Suppressor macrophage treated with lipopolysaccharide for 4 hours (primary cell): ENCODE results near the gene ST6GALNAC6.

Source experiments
- DNase-seq: peaks from one replicate; pipeline ENCODE4 v3.0.0-alpha.2; 2020

ST6GALNAC6 gene

DNA sequence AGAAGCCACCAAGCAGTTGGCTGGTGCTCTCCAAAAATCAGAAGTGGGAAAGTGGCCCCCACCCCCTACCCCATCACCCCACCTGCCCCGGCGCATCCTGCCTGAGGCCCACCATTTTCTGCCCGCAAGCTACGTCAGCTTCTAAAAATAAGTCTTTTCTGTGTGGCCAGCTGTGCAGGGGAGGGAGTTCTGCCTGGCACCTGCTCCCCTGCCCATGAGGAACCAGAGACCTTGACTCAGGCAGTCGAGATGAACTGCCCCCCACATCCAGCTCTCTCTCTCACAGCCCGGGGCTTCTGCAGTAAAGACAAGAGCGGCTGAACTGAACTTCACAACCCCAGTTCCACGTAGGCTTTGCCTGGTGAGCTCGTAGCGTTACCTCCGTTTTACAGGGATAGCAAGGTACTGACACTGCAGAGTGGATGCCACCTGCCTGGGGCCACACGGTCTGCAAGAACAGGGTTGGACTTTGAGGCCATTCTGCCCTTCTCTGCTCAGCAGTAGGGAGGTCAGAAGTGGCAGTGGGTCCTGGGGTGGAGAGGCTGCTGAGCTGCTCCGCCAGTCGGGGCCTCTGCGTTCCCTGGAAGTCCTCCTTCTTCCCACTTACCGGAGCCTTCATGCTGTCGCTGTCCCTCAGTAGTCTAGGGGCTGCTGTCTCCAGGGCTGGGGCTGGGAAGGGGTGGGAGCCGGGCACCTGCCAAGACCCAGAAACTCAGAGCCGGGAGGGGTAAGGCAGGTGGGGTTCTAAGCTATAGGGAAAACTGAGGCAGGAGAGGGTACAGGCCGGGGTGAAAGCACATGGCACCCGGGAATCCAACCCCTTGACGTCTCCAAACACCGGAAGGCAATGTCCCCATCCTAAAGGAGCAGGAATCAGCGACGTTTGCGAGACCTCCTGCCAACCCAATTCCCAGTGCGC, 16.7 kb upstream of the ST6GALNAC6 start:
- DNase-seq, result no peak

DNA sequence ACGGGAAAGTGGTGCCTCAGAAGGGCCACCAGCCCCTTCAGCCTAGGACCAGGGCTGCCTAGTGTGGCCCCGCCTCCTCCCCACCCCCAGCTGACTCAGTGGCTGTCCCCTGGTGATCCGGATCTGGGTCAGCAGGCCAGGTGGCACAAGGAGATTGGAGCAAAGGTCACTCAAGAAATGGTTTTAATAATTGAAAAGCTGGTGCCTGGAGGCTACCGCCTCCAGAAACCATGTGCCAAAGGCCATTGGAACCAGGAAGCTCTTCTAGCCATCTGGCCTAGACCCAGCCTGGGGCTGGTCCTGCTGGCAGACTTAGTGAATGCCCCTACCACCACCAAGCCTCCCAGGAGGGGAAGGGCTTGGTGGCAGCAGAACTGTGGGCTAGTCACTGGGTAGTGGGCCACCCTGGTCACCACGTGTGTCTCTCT, 15.9 kb upstream of the ST6GALNAC6 start:
- DNase-seq, result no peak

DNA sequence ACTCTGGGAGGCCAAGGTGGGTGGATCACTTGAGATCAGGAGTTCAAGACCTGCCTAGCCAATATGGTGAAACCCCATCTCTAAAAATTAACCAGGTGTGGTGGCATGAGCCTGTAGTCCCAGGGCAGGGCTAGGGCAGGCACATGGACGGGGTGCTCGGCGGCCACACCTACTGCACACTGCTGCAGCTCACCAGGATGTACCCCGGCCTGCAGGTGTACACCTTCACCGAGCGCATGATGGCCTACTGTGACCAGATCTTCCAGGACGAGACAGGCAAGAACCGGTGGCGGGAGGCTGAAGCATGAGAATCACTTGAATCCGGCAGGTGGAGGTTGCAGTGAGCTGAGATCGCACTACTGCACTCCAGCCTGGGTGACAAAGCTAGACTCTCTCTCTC, 14.3 kb upstream of the ST6GALNAC6 start:
- DNase-seq, result no peak

DNA sequence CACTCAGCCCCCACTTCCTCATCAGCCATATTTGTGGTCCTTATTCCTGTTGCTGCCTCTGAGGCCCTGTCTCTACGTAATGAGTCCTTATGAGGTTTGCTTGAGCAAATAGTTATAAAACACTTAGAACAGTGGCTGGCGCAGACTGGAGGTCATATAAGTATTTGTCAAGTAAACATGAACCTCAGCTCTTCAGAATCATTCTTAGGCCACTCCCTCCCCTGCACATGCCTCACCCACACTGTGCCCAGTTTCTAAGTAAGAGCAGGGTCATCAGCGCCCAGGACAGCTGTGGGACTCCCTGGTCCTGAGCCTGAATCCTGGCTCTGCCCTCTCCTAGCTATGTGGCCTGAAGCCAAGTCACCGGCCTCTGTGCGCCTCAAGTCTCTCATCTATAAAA, 13.5 kb upstream of the ST6GALNAC6 start:
- no peak for DNase-seq

DNA sequence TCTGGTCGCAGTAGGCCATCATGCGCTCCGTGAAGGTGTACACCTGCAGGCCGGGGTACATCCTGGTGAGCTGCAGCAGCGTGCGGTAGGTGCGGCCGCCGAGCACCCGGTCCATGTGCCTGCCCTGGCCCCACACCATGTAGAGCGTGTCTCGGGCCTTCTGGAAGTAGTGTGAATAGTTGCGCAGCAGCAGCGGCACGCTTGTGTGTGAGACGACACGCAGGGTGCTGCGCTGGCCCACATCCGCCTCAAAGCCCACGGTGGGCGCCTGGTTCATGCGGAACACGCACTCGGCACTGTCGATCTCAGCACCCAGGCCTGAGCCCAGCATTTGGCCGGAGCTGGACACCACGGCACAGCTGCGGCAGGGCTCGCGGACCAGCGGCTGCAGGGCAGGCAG, 12.9 kb upstream of the ST6GALNAC6 start:
- DNase-seq, result no peak

DNA sequence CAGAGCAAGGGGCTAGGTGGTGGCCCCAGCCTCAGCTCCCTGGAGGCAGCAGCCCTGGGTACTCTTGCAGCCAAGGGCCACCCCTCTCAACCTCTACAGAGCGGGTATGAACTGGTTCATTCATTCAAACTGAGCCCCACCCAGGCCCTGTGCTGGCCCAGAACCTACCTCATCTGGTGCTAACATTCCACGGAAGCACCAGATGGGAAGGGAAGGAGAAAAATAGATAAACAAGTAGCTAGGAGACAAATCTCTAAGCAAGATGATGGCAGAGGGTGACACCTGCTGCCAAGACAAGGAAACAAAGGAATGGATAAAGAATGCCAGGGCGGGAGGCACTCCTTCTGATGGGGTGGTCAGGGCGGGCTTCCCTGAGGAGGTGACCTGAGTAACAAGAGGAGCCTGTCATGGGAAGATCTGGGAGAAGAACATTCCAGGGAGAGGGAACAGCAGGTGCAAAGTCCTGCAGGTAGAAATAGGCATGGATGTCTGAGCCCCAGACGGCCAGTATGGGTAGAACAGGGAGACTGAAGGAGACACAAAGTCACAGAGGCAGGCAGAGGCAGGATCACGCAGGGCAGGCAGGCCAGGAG, 11.3 kb upstream of the ST6GALNAC6 start:
- no peak for DNase-seq

DNA sequence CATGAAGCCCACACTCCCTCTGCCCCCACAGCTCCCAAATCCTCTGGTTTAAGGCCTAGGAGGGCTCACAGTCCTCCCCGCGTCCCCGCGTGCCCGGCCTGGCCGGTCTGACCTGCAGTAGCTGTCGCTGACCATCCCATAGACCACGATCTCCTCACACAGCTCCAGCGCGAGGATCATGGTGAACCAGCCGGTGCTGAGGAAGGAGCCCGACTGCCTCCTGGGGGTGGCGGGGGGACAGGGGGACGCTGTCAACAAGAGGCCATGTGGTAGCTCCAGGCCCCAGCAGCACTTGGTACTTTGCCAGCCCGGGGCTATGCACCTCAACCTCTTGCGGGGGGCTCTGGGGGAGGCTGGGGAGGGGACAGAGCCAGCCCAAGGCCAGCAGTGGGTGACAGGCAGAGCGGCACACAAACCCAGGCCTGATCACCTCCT, 10.5 kb upstream of the ST6GALNAC6 start:
- no peak for DNase-seq

DNA sequence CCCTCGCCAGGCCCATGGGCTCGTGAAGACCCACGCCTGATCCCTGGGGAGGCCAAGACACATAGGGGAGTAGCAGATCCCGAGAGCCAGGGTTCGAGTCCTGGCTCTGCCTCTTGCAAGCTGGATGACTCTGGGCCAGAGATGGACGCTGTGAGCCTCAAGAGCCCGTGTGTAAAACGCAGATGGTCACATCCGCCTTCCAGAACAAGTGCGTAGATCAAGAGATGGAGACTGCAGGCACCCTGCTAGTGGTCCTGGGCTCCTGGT, 9.2 kb upstream of the ST6GALNAC6 start:
- no peak for DNase-seq

DNA sequence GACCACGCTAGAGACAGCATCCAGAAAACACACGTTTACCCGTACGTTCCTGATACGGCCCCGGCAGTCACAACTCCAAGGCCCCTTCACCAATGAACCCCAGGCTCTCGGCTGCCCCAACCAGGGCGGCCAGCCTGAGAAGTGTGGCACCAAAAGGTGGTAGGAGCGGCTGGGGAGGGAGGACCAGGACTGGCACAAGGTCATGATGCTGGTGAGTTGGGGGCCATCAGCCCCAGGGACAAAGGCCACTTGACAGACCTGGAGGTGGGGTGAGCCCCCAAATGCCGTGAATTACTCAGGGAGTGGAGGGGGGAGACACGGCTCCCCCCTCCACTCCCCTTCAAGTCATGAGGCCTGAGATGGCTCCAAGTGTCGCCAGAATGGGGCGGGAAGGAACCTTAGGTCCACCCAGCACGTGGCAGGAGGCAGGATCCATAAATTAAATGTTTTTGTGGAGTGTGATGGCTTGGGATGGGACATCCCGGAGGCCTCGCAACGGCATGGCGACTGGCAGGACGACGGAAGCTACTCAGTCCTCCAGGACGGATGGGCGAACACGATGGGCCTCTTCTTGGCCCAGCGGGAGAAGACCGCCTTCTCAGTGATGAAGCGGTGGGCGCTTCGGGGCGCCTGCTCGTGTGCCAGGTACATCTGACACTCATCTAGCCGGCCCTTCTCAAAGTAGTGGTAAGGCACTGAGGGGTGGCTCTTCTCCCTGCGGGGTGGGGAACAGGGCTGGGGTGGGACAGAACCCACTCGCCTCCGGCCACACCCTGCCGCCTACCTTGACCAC, 8.7 kb upstream of the ST6GALNAC6 start:
- no peak for DNase-seq

DNA sequence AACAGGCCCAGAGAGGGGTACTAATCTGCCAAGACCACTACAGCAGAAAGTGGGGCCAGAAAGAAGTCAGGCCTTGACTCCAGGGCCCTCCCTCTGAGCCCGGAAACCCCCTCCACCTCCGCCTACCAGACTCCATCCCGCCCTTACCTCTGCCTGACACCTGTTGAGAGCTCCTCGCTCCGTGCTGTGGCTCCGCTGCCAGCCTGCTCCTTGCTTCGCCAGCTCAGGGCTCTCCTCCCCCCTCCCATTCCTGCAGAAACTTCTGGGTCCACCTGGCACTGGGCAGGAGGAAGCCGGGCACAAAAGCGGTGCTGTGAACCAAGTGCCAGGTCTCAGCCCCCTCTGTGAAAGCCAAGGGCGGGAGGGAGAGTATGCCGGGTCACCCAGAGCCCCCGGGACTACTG, 6.4 kb upstream of the ST6GALNAC6 start:
- DNase-seq, result no peak

DNA sequence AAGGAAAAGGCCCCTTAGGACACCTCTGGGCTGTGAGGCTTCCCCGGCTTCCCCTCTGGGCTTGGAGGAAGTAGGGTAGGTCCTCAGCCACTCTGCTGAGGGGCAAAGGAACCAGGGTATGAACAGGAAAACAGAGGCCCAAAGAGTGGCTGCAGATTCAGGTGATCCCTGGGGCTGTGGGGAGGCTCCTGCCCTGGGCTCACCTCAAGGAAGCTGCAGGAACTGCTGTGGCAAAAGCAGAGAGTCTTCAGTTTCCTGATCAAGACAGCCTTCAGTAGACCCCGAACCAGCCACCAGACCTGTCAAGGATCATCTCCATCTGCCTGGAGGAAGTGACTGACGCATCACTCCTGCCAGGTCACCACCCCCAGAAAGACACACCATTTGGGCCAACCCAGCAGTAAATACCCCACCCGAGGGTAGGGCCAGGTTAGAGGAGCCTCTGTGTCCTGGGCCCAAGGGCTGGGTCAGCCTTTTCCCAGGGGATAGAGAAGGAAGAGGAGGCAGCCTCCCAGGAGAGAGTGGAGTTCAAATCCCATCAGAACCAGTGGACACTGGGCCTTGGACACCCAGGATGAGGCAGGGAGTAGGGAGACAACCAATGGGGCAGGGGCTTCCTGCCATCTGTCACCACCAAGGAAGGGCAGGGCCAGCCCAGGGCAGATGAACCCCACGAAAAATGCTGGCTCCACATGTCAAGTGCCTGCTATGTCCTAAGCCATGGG, 5.8 kb upstream of the ST6GALNAC6 start:
- peak; percentile 35 for DNase-seq

DNA sequence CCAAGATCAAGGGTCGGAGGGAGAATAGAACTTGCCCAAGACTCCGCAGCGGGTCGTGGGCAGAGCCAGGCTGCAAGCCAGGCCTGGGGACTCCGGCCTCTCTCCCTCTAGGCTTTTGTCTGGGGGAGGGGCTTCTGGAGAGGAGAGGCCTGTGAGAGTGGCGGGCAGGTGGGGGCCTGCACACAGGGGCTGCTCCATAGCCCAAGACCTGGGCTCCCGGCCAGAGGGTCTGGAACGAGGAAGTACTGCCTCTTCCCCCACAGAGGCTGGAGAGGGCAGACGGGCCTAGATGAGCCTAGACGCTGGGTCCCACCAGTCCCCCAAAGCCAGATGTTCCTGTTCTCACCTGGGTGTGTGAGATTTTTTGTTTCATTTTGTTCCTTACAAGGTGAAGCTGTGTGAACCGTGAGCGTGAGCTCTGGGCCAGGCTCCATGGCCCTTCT, 5.2 kb upstream of the ST6GALNAC6 start:
- peak; percentile 31 for DNase-seq

DNA sequence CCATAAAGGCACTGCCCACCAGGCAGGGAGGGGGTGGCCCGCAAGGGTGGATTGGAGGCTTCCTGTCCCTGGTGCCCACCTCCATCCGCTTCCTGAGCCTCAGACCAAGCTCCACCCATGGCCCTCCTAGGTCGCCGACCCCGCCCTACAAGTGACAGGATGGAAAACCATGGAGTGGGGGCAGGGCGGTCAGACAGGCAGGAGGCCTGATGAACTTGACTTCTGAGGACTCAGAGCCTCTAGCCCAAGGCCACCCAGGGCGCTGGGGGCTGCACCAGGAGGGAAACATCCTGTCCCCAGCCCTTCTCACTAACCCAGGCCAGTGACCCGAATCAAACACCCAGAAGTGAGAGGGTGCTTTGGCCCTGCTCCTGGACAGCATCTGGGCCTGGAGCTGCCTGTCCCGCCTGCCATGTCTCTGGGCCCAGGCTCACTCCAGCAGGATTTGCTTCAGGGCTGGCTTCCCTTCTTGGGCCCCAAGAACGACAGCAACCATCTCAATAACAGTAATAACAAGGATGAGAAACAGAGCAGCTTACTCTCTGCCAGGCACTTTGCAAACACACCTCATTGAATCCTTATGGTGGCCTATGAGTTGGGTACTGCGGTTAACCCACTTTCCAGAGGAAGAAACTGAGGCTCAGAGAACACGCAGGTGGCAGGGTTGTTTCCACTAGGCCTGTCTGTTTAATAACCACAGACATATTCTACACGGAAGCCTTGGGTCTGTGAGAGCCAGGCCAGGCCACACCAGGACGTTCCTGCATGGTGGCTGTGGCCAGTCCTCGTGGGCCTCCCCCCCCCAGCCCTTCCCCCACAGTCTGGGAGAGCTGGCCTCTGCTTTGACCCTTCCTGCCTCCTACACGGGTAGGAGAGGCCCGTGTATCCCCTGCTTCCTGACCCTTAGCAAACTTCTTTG, 4.4 kb upstream of the ST6GALNAC6 start:
- DNase-seq, result peak; percentile 54

DNA sequence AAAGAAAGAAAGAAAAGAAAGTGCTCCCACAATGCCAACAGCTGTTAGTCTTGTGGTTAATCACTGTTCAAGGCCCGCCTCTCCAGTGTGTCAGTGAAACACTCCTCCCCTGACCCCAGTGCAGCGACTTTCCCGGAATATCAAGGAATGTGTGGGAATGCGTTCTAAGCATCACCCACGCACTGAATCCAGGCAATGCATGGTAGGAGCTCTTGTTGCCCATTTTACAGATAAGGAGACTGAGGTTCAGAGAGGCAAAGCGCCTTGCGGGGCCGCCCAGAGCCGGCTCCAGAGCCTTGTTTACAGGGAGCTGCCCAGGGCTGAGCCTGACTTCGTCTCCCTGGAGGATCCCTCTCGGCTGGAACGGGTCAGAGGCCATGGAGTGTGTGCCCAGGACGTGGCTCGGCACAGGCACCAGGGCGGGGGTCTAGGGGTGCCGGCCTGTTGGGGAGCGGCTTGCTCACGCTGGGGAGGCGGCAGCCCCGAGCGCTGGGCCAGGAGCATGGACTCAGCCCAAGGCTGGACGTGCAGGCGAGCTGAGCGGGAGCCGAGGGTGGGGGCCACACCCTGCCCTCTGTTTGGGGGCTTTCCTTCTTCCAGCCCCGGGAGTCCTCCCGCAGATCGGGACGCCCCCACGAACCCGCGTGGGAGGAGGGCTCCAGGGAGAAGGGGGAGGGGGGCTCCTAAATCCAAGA, 823 bp downstream of the ST6GALNAC6 start:
- peak; percentile 28 for DNase-seq

DNA sequence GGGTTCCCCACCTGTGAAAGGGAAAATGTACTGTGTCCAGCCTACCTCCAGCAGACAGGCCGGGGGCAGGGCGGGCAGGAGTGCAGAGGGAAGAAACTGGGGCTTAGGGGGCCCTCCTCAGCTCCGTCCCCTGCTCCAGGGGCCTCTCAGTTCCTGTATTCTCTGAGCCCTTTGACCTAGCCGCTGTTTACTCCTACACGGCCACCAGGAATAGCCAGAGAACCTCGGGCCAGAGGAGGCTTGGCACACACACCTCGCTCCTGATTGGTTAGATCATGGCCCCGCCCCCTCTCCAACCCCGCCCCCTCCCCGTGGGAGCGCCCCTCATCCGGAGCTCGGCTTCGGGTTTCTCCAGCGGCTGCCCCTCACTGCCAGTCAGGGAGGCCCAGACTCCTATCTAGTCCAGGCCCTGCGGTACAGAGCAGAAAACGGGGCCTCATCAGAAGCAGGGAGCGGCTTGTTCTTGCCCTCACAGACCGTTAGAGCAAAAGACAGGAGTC, 2.2 kb downstream of the ST6GALNAC6 start:
- peak; percentile 67 for DNase-seq

DNA sequence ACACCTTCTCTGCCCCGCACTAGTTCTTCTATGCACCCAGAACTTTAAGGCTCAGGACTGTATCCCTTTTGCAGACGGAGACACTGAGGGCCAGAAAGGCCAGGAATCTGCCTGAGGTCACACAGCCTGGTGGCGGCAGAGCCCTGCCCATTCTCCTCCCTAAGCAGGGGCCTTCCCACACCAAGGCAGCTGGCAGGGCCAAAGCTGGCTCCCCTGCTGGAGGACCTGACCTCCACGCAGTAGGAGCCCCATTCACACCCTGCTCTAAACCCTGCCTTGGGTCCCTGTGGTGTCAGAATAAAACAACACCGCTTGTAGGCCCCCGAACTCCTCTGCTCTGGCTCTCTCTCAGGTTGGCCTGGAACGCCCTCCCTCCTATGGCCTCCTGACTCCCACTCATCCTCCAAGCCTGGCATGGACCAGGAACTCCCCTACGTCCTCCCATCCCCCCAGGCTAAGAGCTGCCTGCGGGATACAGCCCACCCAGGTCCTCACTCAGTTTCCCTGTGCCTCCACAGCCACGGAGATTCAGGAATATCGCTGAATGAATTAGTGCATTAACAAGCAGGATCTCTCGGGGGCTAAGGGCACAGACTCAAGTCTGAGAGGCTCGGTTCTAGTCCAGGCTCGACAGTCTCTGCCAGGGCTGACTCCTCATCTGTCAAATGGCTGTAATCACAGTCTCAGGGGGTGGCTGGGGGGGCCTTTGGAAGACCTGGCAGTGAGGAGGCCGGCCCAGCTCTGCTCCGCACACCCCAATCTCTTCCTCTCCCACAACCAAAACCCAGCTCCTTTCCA, 2.8 kb downstream of the ST6GALNAC6 start:
- DNase-seq, result no peak

DNA sequence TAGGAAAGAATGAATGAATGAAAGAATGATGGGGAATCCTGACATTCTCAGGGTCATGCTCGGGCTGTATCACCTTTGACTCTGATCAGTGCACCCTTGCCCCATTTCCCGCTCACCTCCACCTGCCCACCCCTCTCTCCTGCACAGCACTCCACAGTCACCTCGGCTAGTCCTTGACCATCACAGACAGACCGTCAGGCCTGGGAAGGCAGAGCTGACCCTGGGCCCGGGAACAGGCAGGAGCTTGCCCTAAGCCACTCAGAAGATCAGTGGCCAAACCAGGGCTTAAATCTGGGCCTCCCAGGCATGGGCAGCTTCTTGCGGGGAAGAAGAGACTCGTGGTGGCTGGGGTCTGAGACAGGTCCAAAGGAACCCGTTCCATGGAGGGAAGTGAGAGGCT, 3.6 kb downstream of the ST6GALNAC6 start:
- DNase-seq, result no peak

DNA sequence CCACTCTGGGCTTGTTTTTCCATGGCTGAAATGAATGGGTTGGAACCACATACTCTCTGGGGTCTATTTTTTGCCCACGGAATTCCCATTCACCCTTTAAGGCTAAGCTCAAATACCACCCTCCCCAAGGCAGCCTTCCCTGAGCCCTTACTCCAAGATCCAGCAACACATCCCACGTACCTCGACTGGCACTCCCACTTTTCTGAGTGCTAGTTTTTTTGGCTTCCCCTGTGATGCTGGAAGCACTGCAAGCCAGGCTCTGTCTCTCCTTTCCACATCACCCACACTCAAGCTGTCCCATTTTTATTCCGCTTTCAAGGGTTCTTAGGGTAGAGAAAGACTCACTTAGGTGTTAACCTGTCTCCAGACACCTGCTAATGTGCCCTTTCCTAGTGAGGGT, 6.0 kb downstream of the ST6GALNAC6 start:
- DNase-seq, result no peak

DNA sequence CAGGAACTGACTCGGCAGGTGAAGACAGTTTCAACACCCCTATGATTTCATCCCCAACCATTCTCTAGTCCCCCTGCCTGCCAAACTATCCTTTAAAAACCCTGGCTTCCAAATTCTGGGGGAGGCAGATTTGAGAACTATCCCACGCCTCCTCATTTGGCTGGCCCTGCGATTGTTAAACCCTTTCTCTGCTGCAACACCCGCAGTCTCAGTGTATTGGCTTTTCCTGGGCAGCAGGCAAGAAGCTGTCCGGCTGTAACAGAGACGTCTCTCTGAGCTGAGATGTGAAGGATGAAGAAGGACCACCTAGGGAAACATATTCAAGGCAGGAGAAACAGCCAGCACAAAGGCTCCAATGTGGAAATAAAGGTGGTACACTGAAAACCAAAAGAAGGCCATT, 6.6 kb downstream of the ST6GALNAC6 start:
- DNase-seq, result no peak

DNA sequence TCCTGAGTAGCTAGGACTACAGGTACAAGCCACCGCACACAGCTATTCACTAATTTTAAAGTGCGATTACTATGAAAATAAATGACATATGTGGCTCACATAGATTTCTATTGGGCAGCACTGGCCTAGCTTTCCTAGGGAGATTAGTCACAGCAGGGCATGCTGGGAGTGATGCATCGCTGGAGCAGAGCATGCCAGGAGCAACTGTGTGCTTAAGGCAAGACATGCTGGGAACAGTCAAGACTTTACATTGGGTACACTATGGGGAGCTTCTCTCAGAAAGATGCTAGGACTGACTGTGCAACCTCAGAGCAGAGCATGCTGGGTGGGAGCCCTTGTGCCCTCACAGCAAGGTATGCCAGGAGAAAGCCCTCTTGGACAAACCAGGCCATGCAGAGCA, 9.3 kb downstream of the ST6GALNAC6 start:
- DNase-seq, result no peak
